Naive B cell (primary cell): Measurements from ENCODE around the gene SLC22A2. TPM values are rescaled to one million over a fixed set of nuclear protein-coding genes. Genes with fewer than 3 reads are reported as not detected.

Experiments
- ATAC-seq, 2 donors: fragments of 150-1000 bp; cut with Tn5 transposase; 2 replicates each; pipeline ENCODE4 v1.10.0; 2021; ENCODE audit warnings: low read depth in 2 of 2, mild to moderate bottlenecking in 2 of 2, moderate library complexity in 2 of 2
- DNase-seq: peaks from one replicate; pipeline ENCODE4 v3.0.0; 2022
- H3K27ac Mint-ChIP-seq, 6 donors: one replicate each; pipeline ENCODE4 v1.8.0; 2020 to 2022; ENCODE audit warnings: mild to moderate bottlenecking in 6 of 6, mixed read lengths in 6 of 6, moderate library complexity in 5 of 6, inconsistent platforms in 2 of 6
- H3K27me3 Mint-ChIP-seq, 3 donors: one replicate each; pipeline ENCODE4 v1.8.0; 2021 to 2022; ENCODE audit warnings: mixed read lengths in 3 of 3, mild to moderate bottlenecking in 1 of 3
- H3K36me3 Mint-ChIP-seq, 2 donors: one replicate each; pipeline ENCODE4 v1.8.0; 2020 to 2022; ENCODE audit warnings: mixed read lengths in 2 of 2, inconsistent platforms in 1 of 2, mild to moderate bottlenecking in 1 of 2
- H3K4me1 Mint-ChIP-seq, 3 donors: one replicate each; pipeline ENCODE4 v1.8.0; 2020 to 2022; ENCODE audit warnings: mixed read lengths in 3 of 3, inconsistent platforms in 1 of 3, mild to moderate bottlenecking in 1 of 3, moderate library complexity in 1 of 3
- H3K4me3 Mint-ChIP-seq, 8 donors: one replicate each; pipeline ENCODE4 v1.8.0; 2020 to 2022; ENCODE audit warnings: mild to moderate bottlenecking in 8 of 8, mixed read lengths in 8 of 8, moderate library complexity in 8 of 8, inconsistent platforms in 2 of 8
- H3K9me3 Mint-ChIP-seq, 7 donors: one replicate each; pipeline ENCODE4 v1.8.0; 2020 to 2022; ENCODE audit warnings: mixed read lengths in 7 of 7, mild to moderate bottlenecking in 5 of 7, inconsistent platforms in 2 of 7, moderate library complexity in 1 of 7
- polyA plus RNA-seq, 6 donors: library from polyadenylated mRNA; unstranded; fragments of 300-500 nt; fragmentation: Illumina TruSeq; gene quantifications; one replicate each; pipeline ENCODE4 v1.2.3, GENCODE V29; 2021; ENCODE audit warnings: low read depth in 6 of 6

The SLC22A2 gene
- polyA plus RNA-seq, 6 donors from 2014 or later = not detected

DNA sequence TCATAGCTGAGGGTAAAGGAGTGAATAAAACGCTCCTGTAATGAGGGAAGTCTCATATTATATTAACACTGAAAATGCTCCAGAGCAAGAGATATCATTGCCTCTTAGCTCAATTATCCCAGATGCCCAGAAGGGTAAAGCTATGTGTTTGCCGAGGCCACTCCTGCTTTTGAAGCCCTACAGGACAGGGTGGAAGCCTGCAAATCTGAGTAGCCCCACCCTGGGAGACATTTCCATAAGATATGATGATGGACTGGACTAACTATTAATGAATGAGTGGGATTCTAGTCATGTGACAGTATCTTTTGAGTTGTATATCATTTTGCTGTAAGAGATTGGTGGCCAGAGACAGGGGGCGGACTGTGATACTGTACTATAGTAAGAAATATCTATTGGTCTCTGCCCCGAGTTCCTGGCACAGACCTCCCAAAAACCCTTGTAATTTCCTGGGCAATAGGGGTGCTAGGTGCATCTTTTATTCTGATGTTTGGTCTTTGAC, 10.5 kb upstream of the SLC22A2 start:
- DNase-seq (no peak), ATAC-seq (no peak)
- H3K36me3 Mint-ChIP-seq = no peaks in the 10 kb centered on the region
- peak overlapping the region in 1 of 6 donors; percentile 22 for H3K27ac Mint-ChIP-seq
- H3K4me3 Mint-ChIP-seq = no peak overlapping the region
- H3K4me1 Mint-ChIP-seq = no peaks in the 10 kb centered on the region
- peaks cover 0 to 2% (median 0%) of the 10 kb centered on the region in 7 donors for H3K9me3 Mint-ChIP-seq
- H3K27me3 Mint-ChIP-seq = peaks cover 0 to 14% (median 0%) of the 10 kb centered on the region in 3 donors

- Mint-ChIP-seq H3K4me1 (no peaks in the 10 kb centered on the region), H3K4me3 (no peak overlapping the region), H3K27ac (no peak overlapping the region), H3K27me3 (peaks cover 0 to 4% (median 4%) of the 10 kb centered on the region in 3 donors), H3K36me3 (no peaks in the 10 kb centered on the region), H3K9me3 (peaks cover 0 to 2% (median 0%) of the 10 kb centered on the region in 7 donors)
- DNase-seq (no peak), ATAC-seq (no peak)
Observed at GRCh38 chr6:160267102-160267501, 8.5 kb upstream of the SLC22A2 start.

DNA sequence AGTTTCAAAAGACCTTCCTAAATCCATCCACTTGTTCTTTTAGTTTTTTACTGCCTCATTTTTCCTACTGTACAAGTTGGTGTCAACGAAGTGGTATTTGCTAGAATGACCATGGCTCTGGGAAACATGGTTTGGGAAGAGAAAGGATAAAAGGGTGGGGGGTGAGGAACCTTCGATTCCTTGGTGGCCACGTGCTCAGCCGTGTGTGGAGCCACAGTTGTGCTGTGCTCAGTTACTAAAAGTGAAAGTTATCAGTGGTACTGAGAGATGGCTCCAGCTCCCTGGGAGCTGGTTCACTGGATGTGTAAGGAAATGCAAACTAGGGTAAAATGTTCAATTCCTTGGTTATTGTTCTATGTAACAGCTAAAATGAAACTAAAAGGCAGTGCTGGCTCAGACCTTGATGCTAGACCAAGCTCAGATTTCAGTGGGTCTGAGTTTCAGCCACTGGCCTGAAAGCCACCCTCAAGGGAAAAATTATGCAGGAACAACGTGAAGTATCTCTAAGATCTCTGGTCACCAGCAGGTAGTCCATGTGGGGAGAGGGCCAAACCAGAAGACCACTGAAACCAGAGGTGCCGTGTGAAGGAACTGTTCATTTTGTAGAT, 7.4 kb upstream of the SLC22A2 start:
- peaks cover 0 to 12% (median 4%) of the 10 kb centered on the region in 3 donors for H3K27me3 Mint-ChIP-seq
- ATAC-seq (no peak), DNase-seq (no peak)
- H3K36me3 Mint-ChIP-seq = no peaks in the 10 kb centered on the region
- no peak overlapping the region for H3K4me3 Mint-ChIP-seq
- peaks cover 0 to 2% (median 0%) of the 10 kb centered on the region in 7 donors for H3K9me3 Mint-ChIP-seq
- H3K4me1 Mint-ChIP-seq = no peaks in the 10 kb centered on the region
- H3K27ac Mint-ChIP-seq = no peak overlapping the region

DNA sequence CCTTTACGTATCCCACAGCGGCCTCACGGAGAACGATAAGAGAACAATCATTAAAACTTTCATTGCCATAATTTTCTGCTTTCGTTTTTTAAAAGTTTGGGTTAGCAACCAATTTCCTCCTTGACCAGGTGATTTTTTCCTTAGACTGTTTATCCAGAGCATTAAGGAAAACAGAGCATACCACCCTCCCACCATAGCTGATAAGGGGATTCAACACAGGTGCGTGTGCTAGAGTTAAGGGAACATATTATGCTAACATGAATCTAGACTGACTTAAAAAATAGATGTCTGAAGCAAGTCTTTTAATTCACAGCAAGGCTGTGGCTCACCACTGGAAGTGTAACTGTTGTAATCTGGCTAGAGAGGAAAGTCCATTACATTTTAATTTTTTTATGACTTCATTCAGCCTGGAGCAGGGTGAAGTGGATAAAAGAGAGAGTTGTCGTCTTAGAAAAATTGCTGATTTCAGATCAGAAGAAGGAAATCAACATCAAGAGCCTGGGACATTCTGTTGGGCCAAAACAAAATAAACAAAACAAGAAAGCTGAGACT, 5.5 kb upstream of the SLC22A2 start:
- H3K4me1 Mint-ChIP-seq = no peaks in the 10 kb centered on the region
- peaks cover 3 to 21% (median 13%) of the 10 kb centered on the region in 3 donors for H3K27me3 Mint-ChIP-seq
- H3K9me3 Mint-ChIP-seq = peaks cover 0 to 2% (median 0%) of the 10 kb centered on the region in 7 donors
- no peak for ATAC-seq
- no peak for DNase-seq
- no peak overlapping the region for H3K27ac Mint-ChIP-seq
- H3K4me3 Mint-ChIP-seq = no peak overlapping the region
- H3K36me3 Mint-ChIP-seq = no peaks in the 10 kb centered on the region

DNA sequence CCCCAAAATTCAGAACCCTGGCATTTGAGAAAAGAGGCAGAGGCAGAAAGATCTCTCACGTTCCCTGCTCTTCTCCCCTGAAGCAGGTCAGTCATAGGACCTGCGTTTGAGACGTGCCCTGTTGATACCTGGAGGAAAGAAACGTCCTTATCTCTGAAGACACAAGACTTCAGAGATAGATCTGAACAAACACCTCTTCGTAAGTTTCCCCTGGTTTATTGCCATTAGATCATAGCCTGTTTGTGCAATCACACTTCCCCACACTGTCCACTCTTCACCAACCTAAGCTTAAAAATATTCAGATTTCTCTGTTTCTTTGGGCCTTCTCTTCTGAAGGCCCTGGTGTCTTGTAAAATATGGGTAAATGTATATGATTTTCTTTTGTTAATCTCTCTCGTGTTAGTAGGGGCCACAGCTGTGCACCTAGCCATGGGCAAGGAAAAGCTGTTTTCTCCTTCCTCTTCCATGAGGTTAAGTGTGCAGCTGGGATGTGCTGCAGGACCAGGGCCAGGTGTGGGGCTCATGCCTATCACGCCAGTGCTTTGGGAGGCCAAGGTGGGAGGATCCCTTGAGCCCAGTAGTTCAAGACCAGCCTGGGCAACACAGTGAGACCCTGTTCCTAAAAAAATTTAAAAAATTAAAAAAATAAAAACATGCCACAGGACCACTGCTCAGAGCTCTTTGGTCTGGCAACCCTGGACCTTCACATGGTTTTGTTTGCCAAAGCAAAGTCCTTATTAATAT, 4.7 kb upstream of the SLC22A2 start:
- ATAC-seq (no peak), DNase-seq (no peak)
- no peaks in the 10 kb centered on the region for H3K36me3 Mint-ChIP-seq
- H3K27me3 Mint-ChIP-seq = peaks cover 0 to 22% (median 17%) of the 10 kb centered on the region in 3 donors
- H3K9me3 Mint-ChIP-seq = peaks cover 0 to 2% (median 0%) of the 10 kb centered on the region in 7 donors
- H3K27ac Mint-ChIP-seq = peak overlapping the region in 1 of 6 donors; percentile 17
- H3K4me3 Mint-ChIP-seq = no peak overlapping the region
- H3K4me1 Mint-ChIP-seq = no peaks in the 10 kb centered on the region

DNA sequence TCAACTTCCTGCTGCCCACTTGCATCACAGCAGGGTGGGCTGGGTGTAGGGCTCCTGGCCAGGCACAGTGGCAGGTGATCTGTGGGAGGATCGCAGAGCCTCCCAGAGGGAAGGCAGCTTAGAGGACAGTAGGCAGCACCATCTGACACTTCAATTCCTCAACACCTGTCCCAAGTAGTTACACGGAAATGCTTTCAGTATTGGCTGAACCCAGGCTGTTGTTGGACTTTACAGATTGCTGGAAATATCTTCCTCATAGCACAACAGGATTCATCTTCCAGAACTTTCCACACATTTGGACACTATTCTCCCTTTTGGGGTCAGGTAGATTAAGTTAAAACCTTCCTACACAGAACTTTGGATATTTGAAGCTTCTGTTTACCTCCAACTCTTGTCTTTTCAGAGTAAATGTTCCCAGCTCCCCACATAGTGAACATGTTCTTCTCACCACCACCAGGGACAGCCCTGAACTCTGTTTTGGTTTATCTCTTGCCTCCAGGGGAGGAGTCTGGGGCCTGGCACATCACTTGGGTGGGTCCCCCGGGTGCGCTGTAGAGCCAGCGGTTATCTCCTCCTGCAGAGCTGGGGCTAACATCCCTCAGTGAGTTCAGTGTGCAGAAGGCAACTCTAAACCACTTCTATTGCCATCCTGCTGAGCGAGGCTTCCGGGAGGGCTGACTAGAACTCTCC, 3.5 kb upstream of the SLC22A2 start:
- Mint-ChIP-seq H3K4me1 (no peaks in the 10 kb centered on the region), H3K9me3 (peaks cover 0 to 2% (median 0%) of the 10 kb centered on the region in 7 donors), H3K36me3 (no peaks in the 10 kb centered on the region), H3K27ac (no peak overlapping the region), H3K27me3 (peaks cover 0 to 29% (median 17%) of the 10 kb centered on the region in 3 donors), H3K4me3 (no peak overlapping the region)
- no peak for ATAC-seq
- DNase-seq = no peak

DNA sequence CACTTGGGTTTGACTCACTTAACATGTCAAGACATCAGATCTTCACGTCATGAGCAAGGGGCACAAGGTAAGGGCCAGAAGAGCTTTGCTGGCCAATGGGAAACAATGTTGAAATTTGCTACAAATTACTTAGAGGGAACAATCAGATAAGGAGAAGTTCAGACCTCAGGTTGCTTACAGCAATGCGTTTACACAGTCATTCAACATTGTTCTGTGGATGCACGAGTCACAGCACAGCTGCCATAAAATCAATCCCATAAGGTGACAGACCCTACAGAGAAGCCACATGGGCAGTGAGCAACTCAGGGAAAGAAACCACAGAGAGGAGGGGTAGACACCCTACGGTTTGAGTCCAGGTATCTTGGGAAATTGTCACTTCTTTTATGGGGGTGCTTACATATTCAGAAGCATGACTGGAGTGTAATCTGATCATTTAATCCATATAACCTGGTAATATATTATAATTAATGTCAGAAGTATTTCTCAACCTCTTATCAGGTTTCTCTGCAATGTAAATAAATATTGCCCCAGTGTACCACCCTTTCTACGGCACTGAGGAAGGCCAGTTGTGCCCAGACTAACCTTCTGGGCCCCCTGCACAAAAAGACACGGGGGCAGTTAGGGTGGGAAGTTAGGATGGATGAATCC, 2.3 kb upstream of the SLC22A2 start:
- Mint-ChIP-seq H3K27me3 (peaks cover 0 to 31% (median 17%) of the 10 kb centered on the region in 3 donors), H3K4me1 (no peaks in the 10 kb centered on the region), H3K4me3 (no peak overlapping the region), H3K27ac (no peak overlapping the region), H3K36me3 (no peaks in the 10 kb centered on the region), H3K9me3 (peaks cover 0 to 2% (median 0%) of the 10 kb centered on the region in 7 donors)
- ATAC-seq = no peak
- no peak for DNase-seq

GRCh38 chr6:160260367-160260766, 1.7 kb upstream of the SLC22A2 start:
- no peaks in the 10 kb centered on the region for H3K36me3 Mint-ChIP-seq
- H3K4me3 Mint-ChIP-seq = no peak overlapping the region
- DNase-seq (no peak), ATAC-seq (no peak)
- H3K27me3 Mint-ChIP-seq = peaks cover 0 to 31% (median 17%) of the 10 kb centered on the region in 3 donors
- no peaks in the 10 kb centered on the region for H3K9me3 Mint-ChIP-seq
- no peaks in the 10 kb centered on the region for H3K4me1 Mint-ChIP-seq
- no peak overlapping the region for H3K27ac Mint-ChIP-seq

- ATAC-seq (no peak), DNase-seq (no peak)
- Mint-ChIP-seq H3K27me3 (peaks cover 1 to 33% (median 17%) of the 10 kb centered on the region in 3 donors), H3K36me3 (no peaks in the 10 kb centered on the region), H3K9me3 (no peaks in the 10 kb centered on the region), H3K27ac (no peak overlapping the region), H3K4me1 (no peaks in the 10 kb centered on the region), H3K4me3 (no peak overlapping the region)
Observed at GRCh38 chr6:160259598-160259997, 977 bp upstream of the SLC22A2 start.

- Mint-ChIP-seq H3K27me3 (peaks cover 6 to 38% (median 17%) of the 10 kb centered on the region in 3 donors), H3K27ac (no peak overlapping the region), H3K4me1 (no peaks in the 10 kb centered on the region), H3K4me3 (no peak overlapping the region), H3K36me3 (no peaks in the 10 kb centered on the region), H3K9me3 (no peaks in the 10 kb centered on the region)
- DNase-seq (no peak), ATAC-seq (no peak)
Observed at GRCh38 chr6:160259143-160259425, 463 bp upstream of the SLC22A2 start.

GRCh38 chr6:160256445-160256844, 2.2 kb downstream of the SLC22A2 start:
- H3K4me1 Mint-ChIP-seq = no peaks in the 10 kb centered on the region
- no peak for DNase-seq
- no peak overlapping the region for H3K27ac Mint-ChIP-seq
- no peak for ATAC-seq
- H3K4me3 Mint-ChIP-seq = no peak overlapping the region
- peaks cover 12 to 34% (median 21%) of the 10 kb centered on the region in 3 donors for H3K27me3 Mint-ChIP-seq
- no peaks in the 10 kb centered on the region for H3K36me3 Mint-ChIP-seq
- H3K9me3 Mint-ChIP-seq = no peaks in the 10 kb centered on the region

DNA sequence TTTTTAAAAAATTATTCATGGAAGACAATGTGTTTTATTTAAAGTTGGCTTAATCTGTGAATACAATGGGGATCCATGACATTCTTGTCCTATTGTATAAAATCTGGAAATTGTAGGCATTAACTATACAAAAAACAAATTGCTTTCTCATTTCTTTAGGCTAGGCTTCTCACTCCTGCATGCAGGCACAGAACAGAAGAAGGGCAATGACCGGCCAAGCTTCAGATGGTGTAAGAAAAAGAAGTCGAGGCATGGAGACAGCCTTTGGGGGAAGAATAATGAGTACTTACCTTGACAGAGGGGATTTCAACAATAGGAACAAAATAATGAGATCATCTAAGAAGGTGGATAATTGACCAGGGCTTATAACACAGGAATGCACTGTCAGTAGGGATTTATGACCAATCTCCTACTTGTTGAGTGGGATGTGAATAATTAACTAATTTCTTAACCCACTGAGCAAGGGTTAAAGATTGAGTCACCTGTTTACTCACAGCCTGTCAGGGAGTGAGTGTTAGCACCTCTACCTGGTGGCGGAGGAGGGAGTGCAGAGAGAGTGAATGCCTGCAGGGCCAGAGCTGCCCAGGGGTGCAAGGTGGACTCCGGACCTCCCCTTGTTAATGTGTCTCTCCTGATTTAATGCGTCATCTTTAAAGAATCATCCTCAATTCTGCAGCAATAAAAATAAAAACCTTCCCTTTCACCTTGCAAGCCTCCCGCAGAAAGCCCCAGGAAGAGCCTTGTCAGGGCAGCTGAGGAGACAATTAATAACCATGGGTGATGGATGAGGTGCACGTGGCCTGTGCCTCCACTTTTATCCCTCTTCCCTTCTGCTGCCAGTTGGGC, 3.9 kb downstream of the SLC22A2 start:
- DNase-seq (no peak), ATAC-seq (no peak)
- H3K27me3 Mint-ChIP-seq = peaks cover 12 to 29% (median 14%) of the 10 kb centered on the region in 3 donors
- no peaks in the 10 kb centered on the region for H3K36me3 Mint-ChIP-seq
- H3K4me3 Mint-ChIP-seq = no peak overlapping the region
- H3K9me3 Mint-ChIP-seq = peaks cover 0 to 2% (median 0%) of the 10 kb centered on the region in 7 donors
- no peaks in the 10 kb centered on the region for H3K4me1 Mint-ChIP-seq
- no peak overlapping the region for H3K27ac Mint-ChIP-seq
